Fibroblast of lung (primary cell): ENCODE data around the gene ADAMTS14. TPM values are rescaled to one million over a fixed set of nuclear protein-coding genes. Genes with fewer than 3 reads are reported as not detected.

Source experiments
- DNase-seq, 2 donors: peaks; one replicate each; pipeline versions ENCODE4 v3.0.0 to v3.0.0-alpha.2; 2010; ENCODE audit warnings: low read depth in 2 of 2
- H2AFZ ChIP-seq: 2 replicates; pipeline ENCODE4 v1.5.1; 2012; ENCODE audit warnings: low read length, control low read depth, inconsistent platforms
- H3K27ac ChIP-seq: 2 replicates; pipeline ENCODE4 v1.5.1; 2011; ENCODE audit warnings: low read length, control low read depth; ENCODE audit not compliant: insufficient read depth
- H3K27me3 ChIP-seq: 2 replicates; pipeline ENCODE4 v1.5.1; 2011; ENCODE audit warnings: mild to moderate bottlenecking, low read length; ENCODE audit not compliant: control insufficient read depth, insufficient read depth
- H3K36me3 ChIP-seq: 2 replicates; pipeline ENCODE4 v1.5.1; 2011; ENCODE audit warnings: low read length; ENCODE audit not compliant: control insufficient read depth, insufficient read depth
- H3K4me1 ChIP-seq: 2 replicates; pipeline ENCODE4 v1.5.1; 2011; ENCODE audit warnings: low read length; ENCODE audit not compliant: control insufficient read depth, insufficient read depth; ENCODE audit errors: extremely low read depth
- H3K4me2 ChIP-seq: 2 replicates; pipeline ENCODE4 v1.5.1; 2011; ENCODE audit warnings: low read length, control low read depth; ENCODE audit not compliant: insufficient read depth; ENCODE audit errors: extremely low read depth
- H3K4me3 ChIP-seq, 4 experiments: fragments of 200-600 bp in 1 of 4; sonication (generic) in 1 of 4; replicated peaks in 1 of 4; 2 replicates each; pipeline ENCODE4 v1.5.1; 2011 to 2016; ENCODE audit warnings: low read length in 4 of 4, low read depth in 3 of 4, mild to moderate bottlenecking in 3 of 4, control low read depth in 2 of 4, inconsistent platforms in 1 of 4, mixed read lengths in 1 of 4; ENCODE audit not compliant: insufficient read depth in 1 of 4; ENCODE audit errors: control extremely low read depth in 1 of 4
- H3K79me2 ChIP-seq: 2 replicates; pipeline ENCODE4 v1.5.1; 2012; ENCODE audit warnings: mild to moderate bottlenecking, low read length, inconsistent platforms; ENCODE audit not compliant: control insufficient read depth, insufficient read depth
- H3K9ac ChIP-seq: 2 replicates; pipeline ENCODE4 v1.5.1; 2011; ENCODE audit warnings: mild to moderate bottlenecking, low read length, control low read depth; ENCODE audit not compliant: insufficient read depth
- H3K9me3 ChIP-seq: 2 replicates; pipeline ENCODE4 v1.5.1; 2012; ENCODE audit warnings: low read depth, low read length; ENCODE audit not compliant: control insufficient read depth, insufficient read depth
- H4K20me1 ChIP-seq: 2 replicates; pipeline ENCODE4 v1.5.1; 2011; ENCODE audit warnings: low read length; ENCODE audit not compliant: control insufficient read depth, insufficient read depth; ENCODE audit errors: extremely low read depth
- EZH2 ChIP-seq: IDR thresholded peaks from 2 replicates; pipeline ENCODE4 v1.5.1; 2012; ENCODE audit warnings: low read length, control low read depth, mild to moderate bottlenecking; ENCODE audit errors: missing control alignments
- polyA plus RNA-seq, 2 donors: library from polyadenylated mRNA; depleted of rRNA in 1 of 2; stranded (reverse) in 1 of 2; unstranded in 1 of 2; fragments of >200 nt; gene quantifications; 2 replicates each; pipeline ENCODE4 v1.2.1, GENCODE V29; 2011 to 2012; ENCODE audit warnings: missing spikeins in 1 of 2
- total RNA-seq: library from RNA; depleted of rRNA; stranded (reverse); fragments of >200 nt; gene quantifications from 2 replicates; pipeline ENCODE4 v1.2.1, GENCODE V29; 2014
- TF ChIP-seq, protein P1 (sequence below), 2 donors: IDR thresholded peaks in 1 of 2; conservative IDR thresholded peaks in 1 of 2; 1 replicate in 1 of 2; 2 replicates in 1 of 2; pipeline ENCODE4 v1.5.1; 2011 to 2012; ENCODE audit warnings: low read length in 2 of 2, control low read depth in 1 of 2, inconsistent platforms in 1 of 2, low read depth in 1 of 2, mild to moderate bottlenecking in 1 of 2

The ADAMTS14 gene
- total and polyA plus RNA-seq, 2 donors (not counting 1 experiment from before 2014, with no cell fraction given): 4.1 to 6.2 TPM

DNA sequence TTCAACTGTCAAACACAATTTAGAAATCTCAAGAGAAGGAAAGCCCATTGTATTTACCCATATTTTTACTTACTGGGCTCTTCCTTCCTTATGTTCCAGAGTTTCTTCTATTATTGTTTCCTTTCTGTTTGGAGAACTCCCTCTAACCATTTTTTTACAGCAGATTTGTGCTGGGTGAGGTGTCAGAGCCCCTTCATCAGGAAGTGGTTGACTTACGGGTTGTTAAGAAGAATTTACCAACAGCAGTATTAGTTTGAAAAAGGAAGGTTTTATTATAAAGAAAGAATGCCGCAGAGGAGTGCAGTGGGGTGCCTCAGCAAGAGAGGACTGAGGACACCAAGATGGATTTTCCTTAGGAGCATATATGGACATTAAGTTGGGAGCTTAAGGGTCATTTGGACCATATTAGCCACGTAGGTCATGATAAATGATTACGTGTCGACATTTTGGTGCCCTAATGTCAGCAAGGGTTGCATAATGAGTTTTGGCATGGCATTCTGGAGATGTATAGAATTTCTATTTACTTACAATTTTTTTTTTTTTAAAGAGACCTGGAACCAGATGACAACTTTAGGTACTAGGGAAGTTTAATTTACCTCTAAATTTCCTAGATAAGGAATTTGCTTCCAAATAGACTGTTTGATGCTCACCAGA is 119.2 kb downstream of the ADAMTS14 start:
- TF ChIP-seq, protein P1, sequence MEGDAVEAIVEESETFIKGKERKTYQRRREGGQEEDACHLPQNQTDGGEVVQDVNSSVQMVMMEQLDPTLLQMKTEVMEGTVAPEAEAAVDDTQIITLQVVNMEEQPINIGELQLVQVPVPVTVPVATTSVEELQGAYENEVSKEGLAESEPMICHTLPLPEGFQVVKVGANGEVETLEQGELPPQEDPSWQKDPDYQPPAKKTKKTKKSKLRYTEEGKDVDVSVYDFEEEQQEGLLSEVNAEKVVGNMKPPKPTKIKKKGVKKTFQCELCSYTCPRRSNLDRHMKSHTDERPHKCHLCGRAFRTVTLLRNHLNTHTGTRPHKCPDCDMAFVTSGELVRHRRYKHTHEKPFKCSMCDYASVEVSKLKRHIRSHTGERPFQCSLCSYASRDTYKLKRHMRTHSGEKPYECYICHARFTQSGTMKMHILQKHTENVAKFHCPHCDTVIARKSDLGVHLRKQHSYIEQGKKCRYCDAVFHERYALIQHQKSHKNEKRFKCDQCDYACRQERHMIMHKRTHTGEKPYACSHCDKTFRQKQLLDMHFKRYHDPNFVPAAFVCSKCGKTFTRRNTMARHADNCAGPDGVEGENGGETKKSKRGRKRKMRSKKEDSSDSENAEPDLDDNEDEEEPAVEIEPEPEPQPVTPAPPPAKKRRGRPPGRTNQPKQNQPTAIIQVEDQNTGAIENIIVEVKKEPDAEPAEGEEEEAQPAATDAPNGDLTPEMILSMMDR (conservative IDR thresholded peaks at IDR 0.05 in 1 of 2, IDR thresholded peaks at IDR 0.05 in 1 of 2; ENCODE audit: low read depth in 1 of 2, low read length in 2 of 2): no peak
- no peak for TF ChIP-seq EZH2
- no peak overlapping the region for H3K4me3 ChIP-seq
- H3K27ac ChIP-seq: no peak overlapping the region
- no peaks in the 10 kb centered on the region for H3K9me3 ChIP-seq
- no peak overlapping the region for H3K9ac ChIP-seq
- H3K79me2 ChIP-seq: no peaks in the 10 kb centered on the region
- peaks cover 6% of the 10 kb centered on the region for H3K27me3 ChIP-seq
- no peak overlapping the region for H3K4me2 ChIP-seq
- no peak overlapping the region for H2AFZ ChIP-seq
- H4K20me1 ChIP-seq: no peaks in the 10 kb centered on the region
- H3K36me3 ChIP-seq: no peaks in the 10 kb centered on the region
- no peaks in the 10 kb centered on the region for H3K4me1 ChIP-seq
- DNase-seq: peak in 1 of 2 donors; percentile 8

DNA sequence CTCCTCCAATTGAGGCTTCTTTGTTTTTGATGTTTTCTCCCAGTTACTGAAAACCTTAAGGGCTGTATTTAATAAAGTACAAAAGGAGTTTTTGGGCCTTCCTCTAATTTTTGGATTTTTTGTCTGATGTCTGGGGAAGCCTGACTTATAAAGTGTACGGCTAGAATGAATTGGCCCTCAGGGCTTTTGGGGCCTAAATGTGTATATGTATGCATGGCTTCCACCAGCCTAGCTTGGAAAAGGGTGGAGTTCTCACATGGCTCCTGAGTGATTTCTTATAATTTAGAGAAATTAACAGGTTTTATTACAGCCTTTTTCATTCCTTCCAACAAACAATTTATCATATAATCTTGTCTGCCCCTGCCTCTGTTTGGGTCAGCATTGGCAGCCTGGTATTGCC is 123.3 kb downstream of the ADAMTS14 start:
- Histone ChIP-seq H2AFZ (no peak overlapping the region), H4K20me1 (no peaks in the 10 kb centered on the region), H3K79me2 (no peaks in the 10 kb centered on the region), H3K4me2 (no peak overlapping the region), H3K36me3 (no peaks in the 10 kb centered on the region), H3K4me1 (no peaks in the 10 kb centered on the region), H3K4me3 (no peak overlapping the region), H3K27ac (no peak overlapping the region), H3K9me3 (no peaks in the 10 kb centered on the region), H3K27me3 (peaks cover 10% of the 10 kb centered on the region), H3K9ac (no peak overlapping the region)
- no peak for DNase-seq
- no peak for TF ChIP-seq EZH2
- TF ChIP-seq, protein P1 (conservative IDR thresholded peaks at IDR 0.05 in 1 of 2, IDR thresholded peaks at IDR 0.05 in 1 of 2; ENCODE audit: low read depth in 1 of 2, low read length in 2 of 2): no peak

DNA sequence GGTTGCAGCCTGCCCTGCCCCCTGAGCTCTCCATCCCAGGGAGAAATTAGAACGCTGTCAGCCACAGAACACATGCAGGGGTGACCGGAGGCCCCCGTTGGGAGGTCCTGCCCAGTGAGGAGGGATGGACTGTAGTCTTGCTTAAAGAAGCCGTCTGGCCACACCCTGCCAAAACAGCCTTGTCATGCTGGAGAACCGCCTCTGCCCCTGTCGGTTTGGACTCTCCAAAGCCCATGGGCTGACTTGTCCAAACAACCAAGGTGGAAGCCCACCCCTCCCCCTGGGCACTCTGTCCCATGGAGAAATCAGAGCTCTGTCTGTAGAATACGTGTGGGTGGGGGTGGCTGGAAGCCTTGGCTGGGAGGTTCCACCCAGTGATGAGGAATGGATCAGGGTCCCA is 125.5 kb downstream of the ADAMTS14 start:
- Histone ChIP-seq H3K27ac (no peak overlapping the region), H3K9me3 (no peaks in the 10 kb centered on the region), H3K79me2 (no peaks in the 10 kb centered on the region), H3K4me1 (no peaks in the 10 kb centered on the region), H3K36me3 (no peaks in the 10 kb centered on the region), H3K27me3 (peaks cover 18% of the 10 kb centered on the region), H3K4me3 (no peak overlapping the region), H4K20me1 (no peaks in the 10 kb centered on the region), H3K4me2 (no peak overlapping the region), H2AFZ (no peak overlapping the region), H3K9ac (no peak overlapping the region)
- no peak for TF ChIP-seq EZH2
- TF ChIP-seq, protein P1 (conservative IDR thresholded peaks at IDR 0.05 in 1 of 2, IDR thresholded peaks at IDR 0.05 in 1 of 2; ENCODE audit: low read depth in 1 of 2, low read length in 2 of 2): no peak
- no peak for DNase-seq
